BJ (cell line): ENCODE results near the gene SYNE1. TPM values are rescaled to one million over a fixed set of nuclear protein-coding genes. Genes with fewer than 3 reads are reported as not detected.

Experiments used
- CTCF ChIA-PET: fragments of 350-600 bp; formaldehyde crosslinking; extraction: SDS; loops from one replicate; lab custom pipeline; 2021; ENCODE audit warnings: antibody characterized with exemption, inconsistent platforms; lab: Yijun Ruan, JAX
- POLR2A ChIA-PET: fragments of 300-600 bp; sonication (Branson Sonifier 250); formaldehyde crosslinking; extraction: SDS; loops from one replicate; lab custom pipeline; 2021; ENCODE audit warnings: antibody characterized with exemption; lab: Charles Lee
- DNase-seq: peaks from one replicate; pipeline ENCODE4 v3.0.0-alpha.2; 2011; ENCODE audit warnings: low read depth
- H3K27me3 ChIP-seq: 2 replicates; pipeline ENCODE4 v1.6.0; 2011; ENCODE audit warnings: low read length; ENCODE audit not compliant: control insufficient read depth, insufficient read depth
- H3K36me3 ChIP-seq: 2 replicates; pipeline ENCODE4 v1.5.1; 2011; ENCODE audit warnings: low read length; ENCODE audit not compliant: control insufficient read depth, insufficient read depth
- H3K4me3 ChIP-seq: 2 replicates; pipeline ENCODE4 v1.5.1; 2011; ENCODE audit warnings: low read depth, mild to moderate bottlenecking, control low read depth, low read length
- polyA plus RNA-seq: library from polyadenylated mRNA; depleted of rRNA; stranded (reverse); fragments of >200 nt; gene quantifications from 2 replicates; pipeline ENCODE4 v1.2.3, GENCODE V29; 2011
- TF ChIP-seq, protein P1 (sequence below): IDR thresholded peaks from 2 replicates; pipeline ENCODE4 v1.5.1; 2011; ENCODE audit warnings: low read depth, mild to moderate bottlenecking, control low read depth, inconsistent platforms, low read length, moderate library complexity; ENCODE audit not compliant: insufficient read depth

Gene SYNE1
- polyA plus RNA-seq, 1 experiment, result 44.2 TPM

GRCh38 chr6:152290693-152291092, 346.5 kb downstream of the SYNE1 start:
- H3K27me3 ChIP-seq, result no peaks in the 10 kb centered on the region
- no peak overlapping the region for H3K4me3 ChIP-seq
- TF ChIP-seq, protein P1, sequence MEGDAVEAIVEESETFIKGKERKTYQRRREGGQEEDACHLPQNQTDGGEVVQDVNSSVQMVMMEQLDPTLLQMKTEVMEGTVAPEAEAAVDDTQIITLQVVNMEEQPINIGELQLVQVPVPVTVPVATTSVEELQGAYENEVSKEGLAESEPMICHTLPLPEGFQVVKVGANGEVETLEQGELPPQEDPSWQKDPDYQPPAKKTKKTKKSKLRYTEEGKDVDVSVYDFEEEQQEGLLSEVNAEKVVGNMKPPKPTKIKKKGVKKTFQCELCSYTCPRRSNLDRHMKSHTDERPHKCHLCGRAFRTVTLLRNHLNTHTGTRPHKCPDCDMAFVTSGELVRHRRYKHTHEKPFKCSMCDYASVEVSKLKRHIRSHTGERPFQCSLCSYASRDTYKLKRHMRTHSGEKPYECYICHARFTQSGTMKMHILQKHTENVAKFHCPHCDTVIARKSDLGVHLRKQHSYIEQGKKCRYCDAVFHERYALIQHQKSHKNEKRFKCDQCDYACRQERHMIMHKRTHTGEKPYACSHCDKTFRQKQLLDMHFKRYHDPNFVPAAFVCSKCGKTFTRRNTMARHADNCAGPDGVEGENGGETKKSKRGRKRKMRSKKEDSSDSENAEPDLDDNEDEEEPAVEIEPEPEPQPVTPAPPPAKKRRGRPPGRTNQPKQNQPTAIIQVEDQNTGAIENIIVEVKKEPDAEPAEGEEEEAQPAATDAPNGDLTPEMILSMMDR, result no peak
- POLR2A ChIA-PET, result no interaction called here
- H3K36me3 ChIP-seq, result peaks cover 14% of the 10 kb centered on the region
- CTCF ChIA-PET, result interaction anchor here (1.8 to 2.5 kb wide), 2 partner anchors 11 to 48 kb away, joined by 5 to 8 read pairs; no protein-coding TSS in a partner anchor
- DNase-seq, result no peak

DNA sequence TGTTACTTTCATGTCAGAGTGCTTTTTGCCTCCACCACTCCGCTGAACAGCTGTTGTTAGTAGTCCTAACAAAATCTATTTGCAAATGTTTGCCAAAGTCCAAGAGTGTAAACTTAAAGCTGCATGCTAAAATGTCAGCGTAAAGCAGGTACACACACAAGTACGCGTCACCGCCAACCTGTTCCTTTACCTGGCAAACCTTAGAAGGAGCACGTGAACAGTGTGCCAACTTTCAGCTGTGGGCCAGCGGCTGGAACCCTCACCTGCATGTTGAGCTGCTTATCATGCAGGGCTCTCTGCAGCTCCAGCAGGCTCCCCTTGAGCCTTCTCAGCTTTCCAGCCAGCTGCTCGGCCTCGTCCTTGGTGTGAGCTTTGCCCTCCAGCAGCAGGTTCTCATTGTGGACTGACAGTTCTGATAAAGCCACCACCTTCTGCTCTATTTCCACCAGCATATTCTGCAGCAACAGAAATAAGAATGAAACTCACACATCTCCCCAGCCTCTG, 359.3 kb downstream of the SYNE1 start:
- no peak for DNase-seq
- ChIA-PET POLR2A (no interaction called here), CTCF (interaction anchor here (0.6 to 1.4 kb wide), 3 partner anchors 10 to 24 kb away, joined by 3 to 5 read pairs (median 4); no protein-coding TSS in a partner anchor)
- Histone ChIP-seq H3K36me3 (peaks cover 10% of the 10 kb centered on the region), H3K4me3 (no peak overlapping the region), H3K27me3 (no peaks in the 10 kb centered on the region)
- TF ChIP-seq, protein P1, result no peak

- Histone ChIP-seq H3K36me3 (peaks cover 8% of the 10 kb centered on the region), H3K27me3 (no peaks in the 10 kb centered on the region), H3K4me3 (no peak overlapping the region)
- TF ChIP-seq, protein P1, result no peak
- DNase-seq, result no peak
- CTCF ChIA-PET, result interaction anchor here (1.0 to 1.8 kb wide), 4 partner anchors 15 to 827 kb away, joined by 3 to 5 read pairs (median 4); no protein-coding TSS in a partner anchor
- POLR2A ChIA-PET, result no interaction called here
These were observed 363.5 kb downstream of the SYNE1 start for GRCh38 chr6:152273638-152274037.

DNA sequence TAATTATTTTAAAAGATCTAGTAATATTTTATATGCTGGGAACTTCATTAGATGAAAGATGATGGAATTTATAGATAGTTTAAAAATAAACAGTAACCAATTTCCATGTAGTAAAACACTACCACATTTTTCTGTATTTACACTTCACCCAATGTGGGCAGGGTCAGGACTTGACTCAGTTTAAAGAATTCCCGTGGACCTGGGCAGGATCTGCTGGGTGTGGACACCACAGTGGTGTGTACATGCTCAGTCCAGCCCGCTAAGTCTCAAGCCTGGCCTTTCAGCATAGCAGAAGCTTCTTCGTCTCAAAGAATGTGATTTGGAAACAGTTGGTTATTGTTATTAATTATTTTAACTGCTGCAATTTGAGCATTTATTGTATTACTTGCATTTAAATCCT, 364.2 kb downstream of the SYNE1 start:
- ChIA-PET CTCF (interaction anchor here (0.7 to 1.6 kb wide), 5 partner anchors 15 to 827 kb away, joined by 3 to 5 read pairs (median 3); no protein-coding TSS in a partner anchor), POLR2A (no interaction called here)

DNA sequence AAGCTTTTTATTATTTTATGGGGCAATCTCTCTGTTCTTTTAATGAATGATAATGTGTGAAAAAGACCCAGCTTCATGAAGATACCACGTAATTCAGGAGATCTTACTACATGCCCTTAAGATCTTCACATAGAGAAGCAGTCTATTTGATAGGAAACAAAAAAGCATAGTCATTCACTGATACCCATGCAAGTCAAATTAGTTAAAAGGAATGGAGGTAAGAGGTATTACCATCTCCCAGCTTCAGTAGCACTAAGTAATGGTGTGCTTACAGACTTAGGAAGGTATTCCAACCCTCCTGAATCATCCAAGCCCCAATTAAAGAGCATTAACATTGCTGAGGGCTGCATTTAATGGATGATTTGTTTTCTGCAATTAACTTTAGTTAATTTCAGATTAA, 364.7 kb downstream of the SYNE1 start:
- Histone ChIP-seq H3K4me3 (no peak overlapping the region), H3K27me3 (no peaks in the 10 kb centered on the region), H3K36me3 (peaks cover 1% of the 10 kb centered on the region; the same call in 1 of the 2 replicates)
- TF ChIP-seq, protein P1, result no peak
- DNase-seq, result no peak
- ChIA-PET POLR2A (no interaction called here), CTCF (interaction anchor here (0.7 to 1.6 kb wide), 4 partner anchors 66 to 826 kb away, joined by 3 to 5 read pairs (median 3); no protein-coding TSS in a partner anchor)

More for the DNA sequence above, 364.2 kb downstream of the SYNE1 start:
- TF ChIP-seq, protein P1, result no peak
- DNase-seq, result no peak
- Histone ChIP-seq H3K36me3 (peaks cover 6% of the 10 kb centered on the region), H3K4me3 (no peak overlapping the region), H3K27me3 (no peaks in the 10 kb centered on the region)
